HG02759 (cell line): Measurements from ENCODE around the gene C21orf58.
A peak's percentile ranks its signal among the peaks of the same experiment; 100 is the strongest.
"Not testable (repeated sequence)": the region's sequence is repeated elsewhere in the genome, so short reads cannot be mapped to it uniquely, and the experiment has no call there.

ENCODE experiments used
- ATAC-seq: cut with Tn5 transposase; IDR thresholded peaks from one replicate; pipeline ENCODE4 v1.9.1; 2021; ENCODE audit warnings: mild to moderate bottlenecking, moderate library complexity; ENCODE audit not compliant: unreplicated experiment

The C21orf58 gene

DNA sequence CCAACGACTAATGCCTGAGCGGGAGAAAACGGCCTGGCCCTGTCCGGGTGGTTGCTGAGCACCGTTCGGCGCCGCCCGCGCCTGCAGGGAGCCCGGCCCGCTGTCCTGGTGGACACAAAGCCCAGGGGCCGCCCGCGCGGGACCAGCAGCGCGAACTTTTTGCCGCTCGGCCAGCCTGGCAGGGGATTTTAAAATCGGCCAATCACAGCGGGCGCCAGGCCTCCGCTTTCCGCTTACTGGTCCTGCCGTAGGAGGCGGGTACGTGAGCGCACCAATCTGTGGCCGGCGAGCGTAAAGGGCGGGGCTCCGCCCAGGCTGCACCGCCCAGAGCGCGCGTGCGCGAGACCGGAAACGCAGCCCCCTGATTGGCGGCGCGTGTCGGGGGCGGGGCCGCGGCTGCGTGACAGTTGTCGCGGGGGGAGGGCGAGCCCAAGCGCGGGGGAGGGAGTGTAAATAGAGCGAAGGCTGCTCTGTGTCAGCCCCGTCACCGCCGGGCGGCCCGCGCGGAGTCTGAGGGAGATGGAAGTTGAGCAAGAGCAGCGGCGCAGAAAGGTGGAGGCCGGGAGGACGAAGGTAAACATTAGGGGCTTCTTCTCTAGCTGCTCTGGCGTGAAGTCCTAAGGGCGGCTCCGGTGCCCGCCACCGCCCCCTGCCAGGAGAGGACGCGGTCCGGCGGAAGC, at the start of gene C21orf58, which contains the start of gene PCNT:
C21orf58 (minus strand) TSS at position 161 of the 680 bp plus-strand sequence. CDS start 1,132 bp downstream, outside the sequence.
PCNT (plus strand) TSS at position 447 of the 680 bp plus-strand sequence; CDS start at position 520, 73 bp downstream.
- ATAC-seq = peak; percentile 80

DNA sequence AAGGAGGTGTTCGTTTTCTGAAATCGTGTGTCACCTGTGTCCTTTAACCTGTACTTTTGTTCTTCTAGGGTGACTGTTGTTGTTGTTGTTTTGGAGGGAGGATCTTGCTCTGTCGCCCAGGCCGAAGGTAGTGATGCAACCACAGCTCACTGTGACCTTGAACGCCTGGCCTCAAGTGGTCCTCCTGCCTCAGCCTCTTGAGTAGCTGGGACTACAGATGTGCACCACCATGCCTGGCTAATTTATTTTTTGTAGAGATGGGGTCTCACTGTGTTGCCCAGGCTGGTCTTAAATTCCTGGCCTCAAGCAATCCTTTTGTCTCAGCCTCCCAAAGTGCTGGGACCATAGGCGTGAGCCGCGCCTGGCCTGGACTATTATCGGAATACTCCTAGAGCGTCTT, 49.3 kb upstream of the C21orf58 start:
- ATAC-seq = not testable (repeated sequence)

DNA sequence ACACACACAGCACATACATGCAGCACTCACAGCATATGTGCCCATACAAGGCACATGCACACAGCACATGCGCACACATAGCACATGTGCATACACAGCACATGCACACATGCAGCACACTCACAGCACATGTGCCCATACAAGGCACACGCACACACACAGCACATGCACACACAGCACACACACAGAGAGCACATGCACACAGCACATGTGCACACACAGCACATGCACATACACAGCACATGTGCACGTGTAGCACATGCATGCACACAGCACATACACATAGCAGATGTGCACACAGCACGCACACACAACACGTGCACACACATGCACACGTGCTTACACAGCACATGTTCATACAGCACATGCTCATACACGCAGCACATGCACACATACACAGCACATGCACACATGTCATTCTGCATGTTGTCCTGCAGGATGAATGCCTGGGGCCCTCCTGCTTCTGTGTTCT, 48.4 kb upstream of the C21orf58 start:
- ATAC-seq = no peak

- no peak for ATAC-seq
Observed at GRCh38 chr21:46371204-46372013, 47.7 kb upstream of the C21orf58 start.

DNA sequence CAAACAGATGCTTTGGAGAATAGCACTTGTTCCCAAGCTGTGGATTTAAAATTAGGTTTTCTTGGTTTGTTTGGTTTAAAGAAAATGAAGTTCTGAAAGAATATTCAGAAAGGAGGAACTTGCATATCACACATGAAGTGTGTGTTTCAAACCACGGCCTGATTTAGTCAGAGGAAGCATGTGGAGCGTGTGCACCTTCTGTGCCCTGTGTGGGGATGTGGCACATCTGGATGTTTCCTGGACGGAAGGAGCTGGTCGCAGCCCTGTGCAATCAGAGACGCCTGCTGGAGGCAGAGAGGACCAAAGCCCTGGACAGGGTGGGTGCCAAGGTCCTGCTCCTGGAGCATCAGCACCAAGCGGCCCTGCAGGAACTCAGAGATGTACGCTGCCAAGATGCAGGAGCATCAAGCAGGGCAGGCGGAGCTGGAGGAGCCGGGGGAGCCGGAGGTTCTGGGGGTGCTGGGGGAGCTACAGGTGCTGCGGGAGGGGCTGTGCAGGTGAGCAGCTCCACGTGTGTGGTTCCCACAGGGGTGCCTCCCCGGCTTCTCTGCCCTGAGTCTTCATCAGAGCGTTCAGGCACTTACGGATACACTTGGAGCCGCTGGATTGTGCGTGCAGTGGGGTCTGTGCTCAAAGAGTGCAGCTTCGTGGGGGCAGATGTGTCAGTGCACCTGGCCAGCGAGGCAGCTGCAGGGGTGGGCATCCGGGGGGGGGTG, 46.0 kb upstream of the C21orf58 start:
- ATAC-seq = no peak

GRCh38 chr21:46368533-46369285, 45.0 kb upstream of the C21orf58 start:
- peak; percentile 68 for ATAC-seq

- ATAC-seq = no peak
Observed at GRCh38 chr21:46366966-46367365, 43.3 kb upstream of the C21orf58 start.

- no peak for ATAC-seq
Observed at GRCh38 chr21:46366561-46366960, 42.9 kb upstream of the C21orf58 start.

DNA sequence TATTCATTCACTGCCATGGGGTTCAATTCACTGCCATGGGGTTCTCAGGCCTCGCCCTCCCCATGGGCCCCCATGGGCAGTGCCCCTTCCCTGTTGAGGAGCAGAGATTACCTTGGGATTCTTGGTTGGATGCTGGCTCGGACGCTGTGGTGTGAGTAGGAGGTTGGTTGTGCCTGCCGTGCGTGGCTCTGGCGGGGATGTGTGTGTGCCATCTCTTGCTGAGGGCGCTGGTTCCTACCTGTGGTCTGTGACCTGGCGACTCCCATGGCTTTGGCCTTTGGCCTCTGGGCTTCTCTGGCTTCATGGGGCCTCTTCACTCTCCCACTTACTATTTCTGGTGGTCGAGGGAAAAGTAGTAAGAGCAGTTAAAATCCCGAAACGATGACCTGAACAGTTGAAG, 42.4 kb upstream of the C21orf58 start:
- ATAC-seq = no peak

- ATAC-seq = no peak
Observed at GRCh38 chr21:46363698-46364097, 40.0 kb upstream of the C21orf58 start.

GRCh38 chr21:46362946-46363345, 39.3 kb upstream of the C21orf58 start:
- no peak for ATAC-seq

- ATAC-seq = no peak
Observed at GRCh38 chr21:46361935-46362334, 38.3 kb upstream of the C21orf58 start.

GRCh38 chr21:46361176-46361575, 37.5 kb upstream of the C21orf58 start:
- ATAC-seq = no peak

DNA sequence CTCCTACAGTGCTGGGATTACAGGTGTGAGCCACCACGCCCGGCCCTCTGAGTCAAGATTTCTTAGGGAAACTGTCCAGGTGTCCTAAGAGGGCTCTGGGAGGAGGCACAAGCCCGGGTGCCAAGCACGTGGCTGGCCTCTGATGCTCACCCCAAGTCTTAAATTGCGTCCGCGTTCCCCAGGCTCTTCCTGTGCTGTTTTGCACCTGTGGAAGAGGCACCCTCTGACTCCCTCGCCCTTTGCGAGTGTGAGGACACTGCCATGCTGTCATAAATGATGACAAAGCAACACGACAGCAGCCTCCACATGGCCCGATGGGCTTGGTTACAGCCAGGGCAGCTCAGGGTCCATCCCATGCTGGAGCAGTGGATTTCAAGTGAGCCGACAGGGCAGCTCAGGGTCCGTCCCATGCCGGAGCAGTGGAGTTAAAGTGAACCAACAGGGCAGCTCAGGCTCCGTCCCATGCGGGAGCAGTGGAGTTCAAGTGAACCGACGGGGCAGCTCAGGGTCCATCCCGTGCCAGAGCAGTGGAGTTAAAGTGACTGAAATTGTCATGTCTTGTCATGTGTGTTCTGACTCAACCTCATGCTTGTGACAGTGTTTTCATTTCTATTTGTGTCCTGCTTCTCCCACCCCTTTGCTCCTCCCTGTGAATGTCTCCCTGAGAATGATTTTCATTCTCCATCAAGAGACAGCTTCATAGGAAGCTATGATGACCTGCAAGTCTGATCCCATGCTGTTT, 34.2 kb upstream of the C21orf58 start:
- no peak for ATAC-seq

DNA sequence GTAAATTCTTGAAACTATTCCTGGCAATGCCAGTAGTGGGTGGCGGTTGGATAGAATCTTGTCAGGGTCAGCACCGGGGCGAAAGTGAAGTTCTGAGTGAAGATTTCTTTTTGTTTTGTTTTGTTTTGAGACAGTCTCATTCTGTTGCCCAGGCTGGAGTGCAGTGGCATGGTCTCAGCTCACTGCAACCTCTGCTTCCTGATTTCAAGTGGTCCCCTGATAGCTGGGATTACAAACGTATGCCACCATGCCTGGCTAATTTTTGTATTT, 33.6 kb upstream of the C21orf58 start:
- no peak for ATAC-seq

DNA sequence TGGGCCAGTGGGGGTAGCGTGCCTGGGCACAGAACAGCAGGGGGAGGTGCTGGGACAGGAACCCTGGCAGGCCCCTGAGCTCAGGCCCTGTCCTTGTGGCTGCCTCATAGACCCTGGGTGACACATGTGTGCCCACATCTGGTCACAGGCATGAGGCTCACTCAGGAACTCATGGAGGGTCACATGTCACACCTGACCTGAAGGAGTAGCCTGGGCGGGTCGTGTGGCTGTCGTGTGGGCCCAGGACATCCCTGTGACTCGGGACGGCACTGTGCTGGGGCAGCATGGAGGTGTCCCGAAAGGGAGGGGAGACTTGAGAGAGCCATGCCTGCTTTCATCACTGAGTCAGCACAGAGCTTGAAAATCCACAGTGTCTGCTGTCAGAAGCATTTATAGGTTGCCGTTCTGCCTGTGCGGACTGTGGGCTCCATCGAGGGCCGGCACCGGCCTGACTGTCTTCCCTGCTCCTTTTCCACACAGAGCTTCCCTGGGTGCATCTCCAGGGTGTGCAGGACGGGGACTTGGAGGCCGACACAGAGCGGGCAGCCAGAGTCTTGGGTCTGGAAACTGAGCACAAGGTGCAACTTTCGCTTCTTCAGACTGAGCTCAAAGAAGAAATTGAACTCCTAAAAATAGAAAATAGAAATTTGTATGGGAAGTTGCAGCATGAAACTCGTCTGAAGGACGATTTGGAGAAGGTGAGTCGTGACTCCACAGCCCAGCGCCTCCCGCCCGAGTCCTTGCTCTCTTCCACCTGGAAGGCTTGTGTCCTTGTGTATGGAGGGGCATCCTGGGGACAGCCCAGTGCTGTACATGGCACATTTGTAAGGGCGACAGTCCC, 33.0 kb upstream of the C21orf58 start:
- ATAC-seq = no peak

DNA sequence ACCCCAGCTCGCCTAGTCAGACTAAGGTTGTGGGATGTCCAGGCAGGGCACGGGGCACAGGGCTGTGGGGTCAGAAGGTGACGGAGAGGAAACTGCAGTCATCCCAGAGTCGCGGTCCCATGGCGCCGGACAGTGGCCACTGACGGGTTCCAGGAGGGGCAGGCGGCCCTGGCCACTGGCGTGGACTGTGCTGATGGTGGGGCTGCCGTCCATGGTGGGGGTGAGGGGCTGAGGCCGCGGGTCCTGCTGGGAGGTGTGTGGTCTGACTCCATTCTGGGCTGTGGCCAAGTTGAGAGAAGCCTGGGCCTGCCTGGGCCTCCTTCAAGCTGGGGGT, 32.3 kb upstream of the C21orf58 start:
- no peak for ATAC-seq

DNA sequence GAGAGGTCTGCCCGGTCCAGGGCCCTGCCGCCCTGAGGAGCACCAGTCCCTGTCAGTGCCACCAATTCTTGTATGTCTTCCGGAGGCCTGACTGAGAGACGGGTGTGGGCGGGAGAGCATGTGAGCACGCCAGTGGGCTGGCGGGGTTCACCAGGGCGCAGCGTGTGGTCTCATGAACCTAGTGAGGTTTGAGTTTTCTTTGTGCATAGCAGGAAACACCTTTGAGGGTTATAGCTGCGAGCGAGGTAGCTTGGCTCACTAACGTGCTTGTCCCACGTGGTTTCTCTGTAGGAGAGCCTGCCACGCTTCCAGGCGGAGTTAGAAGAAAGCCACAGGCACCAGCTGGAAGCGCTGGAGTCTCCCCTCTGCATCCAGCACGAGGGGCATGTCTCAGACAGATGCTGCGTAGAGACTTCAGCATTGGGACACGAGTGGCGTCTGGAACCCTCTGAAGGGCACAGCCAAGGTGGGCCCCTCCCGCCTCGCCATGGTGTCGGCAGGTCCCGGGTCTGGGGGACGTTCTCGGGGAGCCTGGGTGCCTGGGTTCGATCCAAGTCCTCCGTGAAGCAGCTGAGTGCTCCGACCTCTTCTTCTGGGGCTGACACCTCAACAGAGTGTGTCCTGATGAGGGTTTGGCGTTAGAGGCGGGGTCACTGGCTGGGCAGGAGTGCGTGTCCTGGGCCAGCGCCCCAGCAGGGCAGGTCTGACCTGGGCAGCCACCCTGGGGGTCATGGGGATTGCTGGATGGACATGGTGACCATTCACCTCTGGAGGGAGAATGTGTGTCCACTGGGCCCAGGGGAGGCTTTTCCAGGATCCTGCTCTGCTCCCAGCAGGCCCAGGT, 31.7 kb upstream of the C21orf58 start:
- ATAC-seq = no peak

DNA sequence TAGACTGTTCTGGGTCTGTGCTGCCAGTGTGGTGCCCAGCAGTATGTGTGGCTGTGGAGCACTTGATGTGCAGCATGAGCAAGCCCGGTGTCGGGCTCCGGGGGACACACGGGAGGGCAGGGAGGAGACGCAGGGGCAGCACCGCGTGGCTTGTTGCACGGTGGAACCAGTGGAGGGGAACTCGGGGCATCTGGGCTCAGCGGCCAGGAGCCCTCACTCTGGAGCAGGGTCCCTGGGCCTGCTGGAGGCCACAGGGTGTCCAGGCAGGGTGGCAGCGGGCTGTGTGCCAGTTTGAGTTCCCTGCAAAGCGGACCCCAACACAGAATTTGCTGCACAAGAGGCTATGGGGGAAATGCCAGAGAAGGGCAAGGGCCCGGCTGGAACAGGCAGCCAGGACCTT, 30.8 kb upstream of the C21orf58 start:
- ATAC-seq = no peak
